GM18951 (cell line): ENCODE data around the gene DAB1.

Experiments used
- POLR2A ChIP-seq: IDR thresholded peaks from 4 replicates; pipeline ENCODE4 v1.6.1; 2011; ENCODE audit warnings: mild to moderate bottlenecking; ENCODE audit not compliant: insufficient read length, insufficient read depth; ENCODE audit errors: extremely low read depth
- in situ Hi-C: fragments of 300-500 bp; cut with MboI; formaldehyde crosslinking; loops from one replicate; pipeline ENCODE4 v1.12.0; 2022; ENCODE audit warnings: low sequenced_read_pairs, mixed read lengths, inconsistent platforms; ENCODE audit not compliant: unreplicated experiment

The DAB1 gene

GRCh38 chr1:57066980-57067610, 356.8 kb downstream of the DAB1 start:
- TF ChIP-seq POLR2A: no peak
- in situ Hi-C loops: no loop called here

GRCh38 chr1:57065442-57065841, 358.4 kb downstream of the DAB1 start:
- in situ Hi-C loops: no loop called here
- TF ChIP-seq POLR2A: no peak

- no peak for TF ChIP-seq POLR2A
- in situ Hi-C loops: no loop called here
Measured at GRCh38 chr1:57064379-57065140, 359.3 kb downstream of the DAB1 start.

- no peak for TF ChIP-seq POLR2A
- in situ Hi-C loops: no loop called here
Measured at GRCh38 chr1:57063406-57064125, 360.3 kb downstream of the DAB1 start.

GRCh38 chr1:57061369-57061768, 362.5 kb downstream of the DAB1 start:
- no peak for TF ChIP-seq POLR2A
- in situ Hi-C loops: no loop called here

- in situ Hi-C loops: no loop called here
- TF ChIP-seq POLR2A: no peak
Measured at GRCh38 chr1:57060451-57060850, 363.4 kb downstream of the DAB1 start.

- no peak for TF ChIP-seq POLR2A
- in situ Hi-C loops: no loop called here
Measured at GRCh38 chr1:57058652-57059501, 365.0 kb downstream of the DAB1 start.

GRCh38 chr1:57048856-57049255, 375.0 kb downstream of the DAB1 start:
- in situ Hi-C loops: no loop called here
- TF ChIP-seq POLR2A: no peak

- in situ Hi-C loops: no loop called here
- TF ChIP-seq POLR2A: no peak
Measured at GRCh38 chr1:57046462-57046861, 377.4 kb downstream of the DAB1 start.

- no peak for TF ChIP-seq POLR2A
- in situ Hi-C loops: no loop called here
Measured at GRCh38 chr1:57041901-57042300, 382.0 kb downstream of the DAB1 start.

- TF ChIP-seq POLR2A: no peak
- in situ Hi-C loops: no loop called here
Measured at GRCh38 chr1:57040811-57041210, 383.0 kb downstream of the DAB1 start.

GRCh38 chr1:57036641-57037579, 386.9 kb downstream of the DAB1 start:
- in situ Hi-C loops: no loop called here
- TF ChIP-seq POLR2A: no peak
